PC-3 (cell line): Measurements from ENCODE around the gene IL1RAPL2.

ENCODE experiments used
- EZH2 ChIP-seq: fragments of 300-600 bp; sonication (generic); IDR thresholded peaks from one replicate; pipeline ENCODE4 v1.6.1; 2017; ENCODE audit warnings: antibody characterized with exemption, mild to moderate bottlenecking, low read length; ENCODE audit not compliant: unreplicated experiment
- TF ChIP-seq, protein P1 (sequence below): fragments of 300-600 bp; sonication (generic); conservative IDR thresholded peaks from 2 replicates; pipeline ENCODE4 v1.5.1; 2017; ENCODE audit warnings: antibody characterized with exemption, low read depth, mild to moderate bottlenecking, low read length

DNA sequence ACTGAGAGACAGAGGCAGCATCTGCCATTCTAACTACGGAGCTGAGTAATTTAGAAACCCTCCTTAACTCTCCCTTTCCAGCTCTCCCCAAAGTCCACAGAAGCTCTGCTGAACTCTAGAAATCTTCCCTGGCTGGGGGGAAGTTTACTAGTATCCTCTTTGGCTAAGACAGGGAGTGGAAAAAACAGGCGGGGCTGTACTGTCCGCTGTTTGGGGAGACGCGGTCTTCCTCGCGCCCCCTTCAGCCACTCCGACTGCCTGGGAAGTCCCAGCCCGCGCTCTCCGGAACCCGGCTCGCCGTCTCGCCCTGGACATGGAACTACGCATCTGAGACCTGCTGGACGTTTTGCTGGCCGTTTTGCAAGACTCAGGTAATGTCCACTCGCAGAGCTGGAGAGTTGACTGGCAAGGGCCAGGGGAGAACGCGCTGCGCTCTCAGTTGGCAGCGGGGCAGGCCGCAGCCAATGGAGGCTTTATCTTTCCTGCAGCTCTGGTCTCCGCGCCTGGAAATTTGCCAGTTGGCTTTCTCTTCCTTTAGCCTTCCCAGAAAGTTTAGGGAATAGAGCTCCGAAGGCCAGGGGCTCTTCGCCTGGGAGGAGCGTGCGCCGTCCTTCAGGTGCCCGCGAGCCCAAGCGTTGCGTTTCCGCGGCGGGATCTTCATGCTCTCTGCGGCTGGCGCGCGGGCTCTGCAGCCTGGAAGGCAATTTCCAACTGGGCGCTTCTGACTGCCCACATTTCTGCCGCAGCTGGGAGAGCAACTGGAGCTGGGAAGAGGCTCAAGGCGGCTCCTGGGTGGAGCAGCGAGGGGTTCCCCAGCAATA, 892 bp downstream of the IL1RAPL2 start:
- TF ChIP-seq, protein P1, sequence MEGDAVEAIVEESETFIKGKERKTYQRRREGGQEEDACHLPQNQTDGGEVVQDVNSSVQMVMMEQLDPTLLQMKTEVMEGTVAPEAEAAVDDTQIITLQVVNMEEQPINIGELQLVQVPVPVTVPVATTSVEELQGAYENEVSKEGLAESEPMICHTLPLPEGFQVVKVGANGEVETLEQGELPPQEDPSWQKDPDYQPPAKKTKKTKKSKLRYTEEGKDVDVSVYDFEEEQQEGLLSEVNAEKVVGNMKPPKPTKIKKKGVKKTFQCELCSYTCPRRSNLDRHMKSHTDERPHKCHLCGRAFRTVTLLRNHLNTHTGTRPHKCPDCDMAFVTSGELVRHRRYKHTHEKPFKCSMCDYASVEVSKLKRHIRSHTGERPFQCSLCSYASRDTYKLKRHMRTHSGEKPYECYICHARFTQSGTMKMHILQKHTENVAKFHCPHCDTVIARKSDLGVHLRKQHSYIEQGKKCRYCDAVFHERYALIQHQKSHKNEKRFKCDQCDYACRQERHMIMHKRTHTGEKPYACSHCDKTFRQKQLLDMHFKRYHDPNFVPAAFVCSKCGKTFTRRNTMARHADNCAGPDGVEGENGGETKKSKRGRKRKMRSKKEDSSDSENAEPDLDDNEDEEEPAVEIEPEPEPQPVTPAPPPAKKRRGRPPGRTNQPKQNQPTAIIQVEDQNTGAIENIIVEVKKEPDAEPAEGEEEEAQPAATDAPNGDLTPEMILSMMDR: no peak
- no peak for TF ChIP-seq EZH2
